ENCODE data around the gene SEC16A.

Gene SEC16A

DNA sequence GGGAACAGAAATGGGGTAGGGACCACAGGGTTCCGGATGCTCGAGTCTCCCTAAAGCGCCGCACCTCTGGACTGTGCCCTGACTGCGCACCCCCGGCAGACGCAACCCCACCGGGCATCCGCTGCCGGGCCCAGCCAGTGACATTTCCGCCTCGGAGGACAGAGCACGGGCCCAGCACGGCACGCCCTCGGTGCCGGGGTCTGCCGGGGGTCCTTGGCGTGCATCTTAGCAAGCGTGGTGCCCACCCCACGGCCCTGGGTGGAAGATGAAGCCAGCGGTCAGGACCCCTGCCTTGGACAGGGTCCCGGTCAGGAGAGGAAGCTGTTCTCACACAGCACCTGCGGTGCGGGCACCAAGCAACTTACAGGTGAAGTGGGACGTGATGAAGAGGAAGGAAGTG, 50.2 kb downstream of the SEC16A start:
- DNase-seq (ENCODE audit: low read depth in 1 of 2, low spot score in 1 of 2), result no peak
- no peak overlapping the region for H3K4me3 ChIP-seq (replicated peaks; ENCODE audit: insufficient read depth, low read length)
- H3K27ac ChIP-seq (replicated peaks), result no peak overlapping the region
- TF ChIP-seq, protein P1, sequence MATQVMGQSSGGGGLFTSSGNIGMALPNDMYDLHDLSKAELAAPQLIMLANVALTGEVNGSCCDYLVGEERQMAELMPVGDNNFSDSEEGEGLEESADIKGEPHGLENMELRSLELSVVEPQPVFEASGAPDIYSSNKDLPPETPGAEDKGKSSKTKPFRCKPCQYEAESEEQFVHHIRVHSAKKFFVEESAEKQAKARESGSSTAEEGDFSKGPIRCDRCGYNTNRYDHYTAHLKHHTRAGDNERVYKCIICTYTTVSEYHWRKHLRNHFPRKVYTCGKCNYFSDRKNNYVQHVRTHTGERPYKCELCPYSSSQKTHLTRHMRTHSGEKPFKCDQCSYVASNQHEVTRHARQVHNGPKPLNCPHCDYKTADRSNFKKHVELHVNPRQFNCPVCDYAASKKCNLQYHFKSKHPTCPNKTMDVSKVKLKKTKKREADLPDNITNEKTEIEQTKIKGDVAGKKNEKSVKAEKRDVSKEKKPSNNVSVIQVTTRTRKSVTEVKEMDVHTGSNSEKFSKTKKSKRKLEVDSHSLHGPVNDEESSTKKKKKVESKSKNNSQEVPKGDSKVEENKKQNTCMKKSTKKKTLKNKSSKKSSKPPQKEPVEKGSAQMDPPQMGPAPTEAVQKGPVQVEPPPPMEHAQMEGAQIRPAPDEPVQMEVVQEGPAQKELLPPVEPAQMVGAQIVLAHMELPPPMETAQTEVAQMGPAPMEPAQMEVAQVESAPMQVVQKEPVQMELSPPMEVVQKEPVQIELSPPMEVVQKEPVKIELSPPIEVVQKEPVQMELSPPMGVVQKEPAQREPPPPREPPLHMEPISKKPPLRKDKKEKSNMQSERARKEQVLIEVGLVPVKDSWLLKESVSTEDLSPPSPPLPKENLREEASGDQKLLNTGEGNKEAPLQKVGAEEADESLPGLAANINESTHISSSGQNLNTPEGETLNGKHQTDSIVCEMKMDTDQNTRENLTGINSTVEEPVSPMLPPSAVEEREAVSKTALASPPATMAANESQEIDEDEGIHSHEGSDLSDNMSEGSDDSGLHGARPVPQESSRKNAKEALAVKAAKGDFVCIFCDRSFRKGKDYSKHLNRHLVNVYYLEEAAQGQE (IDR thresholded peaks at IDR 0.05; ENCODE audit: insufficient replicate concordance, low read depth), result no peak
- H3K27me3 ChIP-seq (ENCODE audit: insufficient read depth, poor library complexity, severe bottlenecking), result no peaks in the 10 kb centered on the region

DNA sequence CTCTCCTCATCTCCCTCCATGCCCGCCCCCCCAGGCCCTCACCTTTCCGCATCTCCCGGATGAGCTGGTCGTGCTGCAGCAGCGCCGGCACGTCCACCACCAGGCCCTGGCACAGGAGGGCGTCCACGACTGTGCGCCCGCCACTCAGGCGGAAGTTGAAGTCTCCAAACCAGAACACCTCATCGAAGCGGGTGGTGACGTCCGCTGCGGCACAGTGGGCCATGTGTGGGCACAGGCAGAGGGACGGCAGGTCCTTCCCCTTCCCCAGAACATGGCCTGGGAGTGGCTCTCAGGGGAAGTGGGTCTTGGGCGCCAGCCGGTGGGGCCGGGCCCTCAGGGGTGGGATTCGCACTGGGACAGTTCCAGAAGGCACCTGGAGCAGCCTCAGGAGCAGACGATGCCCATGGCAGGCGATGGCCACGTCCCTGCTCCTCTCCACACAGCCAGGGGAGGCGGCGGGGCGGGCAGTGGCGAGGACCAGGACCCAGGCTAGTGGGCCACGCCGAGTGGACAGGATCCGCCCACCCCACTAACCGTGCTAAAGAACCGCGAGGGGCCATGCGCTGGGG, 51.0 kb downstream of the SEC16A start:
- no peak overlapping the region for H3K4me3 ChIP-seq (replicated peaks; ENCODE audit: insufficient read depth, low read length)
- H3K27me3 ChIP-seq (ENCODE audit: insufficient read depth, poor library complexity, severe bottlenecking), result no peaks in the 10 kb centered on the region
- DNase-seq (ENCODE audit: low read depth in 1 of 2, low spot score in 1 of 2), result no peak
- no peak overlapping the region for H3K27ac ChIP-seq (replicated peaks)
- TF ChIP-seq GABPA (IDR thresholded peaks at IDR 0.05; ENCODE audit: low read depth), result no peak
- TF ChIP-seq SPI1 (IDR thresholded peaks at IDR 0.05; ENCODE audit: borderline replicate concordance, low read depth), result no peak
- no peak for TF ChIP-seq POLR2AphosphoS5 (IDR thresholded peaks at IDR 0.05; ENCODE audit: low read depth)
- TF ChIP-seq, protein P1 (IDR thresholded peaks at IDR 0.05; ENCODE audit: insufficient replicate concordance, low read depth), result no peak
- TF ChIP-seq, protein P2, sequence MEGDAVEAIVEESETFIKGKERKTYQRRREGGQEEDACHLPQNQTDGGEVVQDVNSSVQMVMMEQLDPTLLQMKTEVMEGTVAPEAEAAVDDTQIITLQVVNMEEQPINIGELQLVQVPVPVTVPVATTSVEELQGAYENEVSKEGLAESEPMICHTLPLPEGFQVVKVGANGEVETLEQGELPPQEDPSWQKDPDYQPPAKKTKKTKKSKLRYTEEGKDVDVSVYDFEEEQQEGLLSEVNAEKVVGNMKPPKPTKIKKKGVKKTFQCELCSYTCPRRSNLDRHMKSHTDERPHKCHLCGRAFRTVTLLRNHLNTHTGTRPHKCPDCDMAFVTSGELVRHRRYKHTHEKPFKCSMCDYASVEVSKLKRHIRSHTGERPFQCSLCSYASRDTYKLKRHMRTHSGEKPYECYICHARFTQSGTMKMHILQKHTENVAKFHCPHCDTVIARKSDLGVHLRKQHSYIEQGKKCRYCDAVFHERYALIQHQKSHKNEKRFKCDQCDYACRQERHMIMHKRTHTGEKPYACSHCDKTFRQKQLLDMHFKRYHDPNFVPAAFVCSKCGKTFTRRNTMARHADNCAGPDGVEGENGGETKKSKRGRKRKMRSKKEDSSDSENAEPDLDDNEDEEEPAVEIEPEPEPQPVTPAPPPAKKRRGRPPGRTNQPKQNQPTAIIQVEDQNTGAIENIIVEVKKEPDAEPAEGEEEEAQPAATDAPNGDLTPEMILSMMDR (IDR thresholded peaks at IDR 0.05; ENCODE audit: insufficient read depth, low read length), result no peak

DNA sequence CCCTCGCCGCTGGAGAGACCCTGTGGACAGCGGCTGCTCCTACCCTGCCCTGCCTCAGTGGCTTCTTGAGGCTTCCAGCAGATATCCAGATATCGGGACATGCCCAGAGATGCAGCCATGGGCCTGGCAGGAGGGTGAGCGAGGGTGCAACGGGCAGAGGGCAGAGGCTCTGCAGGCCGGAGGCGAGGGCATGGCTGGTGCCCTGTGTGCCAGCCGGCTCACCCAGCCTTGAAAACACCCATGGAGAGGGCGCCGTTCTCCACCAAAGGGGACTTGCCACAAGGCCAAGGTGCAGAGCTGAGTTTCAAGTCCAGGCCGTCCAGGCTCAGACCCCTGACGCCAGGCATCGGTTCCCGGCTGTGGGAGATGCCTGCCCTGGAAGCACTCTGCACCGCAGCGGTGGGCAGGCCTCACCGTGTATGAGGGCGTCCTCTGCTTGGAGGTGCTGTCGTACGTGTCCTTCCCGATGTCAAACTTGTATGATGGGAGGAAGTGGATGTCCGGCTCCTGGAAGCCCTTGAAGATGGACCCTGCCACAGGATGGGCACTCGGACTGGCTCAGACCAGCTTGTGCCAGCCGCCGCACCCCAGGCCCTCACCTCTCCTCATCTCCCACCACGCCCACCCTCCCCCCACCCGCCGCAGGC, 52.1 kb downstream of the SEC16A start:
- no peak for DNase-seq (ENCODE audit: low read depth in 1 of 2, low spot score in 1 of 2)
- Histone ChIP-seq H3K4me3 (replicated peaks; ENCODE audit: insufficient read depth, low read length) (no peak overlapping the region), H3K27me3 (ENCODE audit: insufficient read depth, poor library complexity, severe bottlenecking) (no peaks in the 10 kb centered on the region), H3K27ac (replicated peaks) (no peak overlapping the region)
- TF ChIP-seq GABPA (IDR thresholded peaks at IDR 0.05; ENCODE audit: low read depth) (no peak), SPI1 (IDR thresholded peaks at IDR 0.05; ENCODE audit: borderline replicate concordance, low read depth) (no peak), POLR2AphosphoS5 (IDR thresholded peaks at IDR 0.05; ENCODE audit: low read depth) (no peak)
- TF ChIP-seq, protein P1 (IDR thresholded peaks at IDR 0.05; ENCODE audit: insufficient replicate concordance, low read depth), result no peak
- TF ChIP-seq, protein P2 (IDR thresholded peaks at IDR 0.05; ENCODE audit: insufficient read depth, low read length), result no peak
